ENCODE results near the gene ADO. TPM values are rescaled to one million over a fixed set of nuclear protein-coding genes. Genes with fewer than 3 reads are reported as not detected.

Gene ADO
- total and polyA plus RNA-seq, 9 of the 15 experiments (the other 6 are each of a cell fraction or from before 2014, with no cell fraction given), result 3.0 to 20.0 (median 16.1) TPM

GRCh38 chr10:62804356-62805230 lies at the start of gene ADO (continued):
- TF ChIP-seq ZBTB2 (IDR thresholded peaks at IDR 0.05) (no peak), TAF7 (tag; IDR thresholded peaks at IDR 0.05) (peak; percentile 52; the same call in 1 of the 2 replicates), TEAD1 (CRISPR knock-in tag; IDR thresholded peaks at IDR 0.05) (peak in 1 of 2 experiments; percentile 34; a peak in 1 of 4 replicates), HOMEZ (CRISPR knock-in tag; IDR thresholded peaks at IDR 0.05) (no peak), ILF3 (IDR thresholded peaks at IDR 0.05; ENCODE audit: borderline replicate concordance) (no peak; the same call in 1 of the 2 replicates), U2AF1 (optimal IDR thresholded peaks at IDR 0.05; ENCODE audit: low read depth, low read length) (peak; percentile 65), CREM (IDR thresholded peaks at IDR 0.05; ENCODE audit: low read depth) (peak; percentile 97), ZNF395 (CRISPR knock-in tag; IDR thresholded peaks at IDR 0.05) (0 out of 2 replicates have a peak, but pooled peaks have one; percentile 24), SAP30 (IDR thresholded peaks at IDR 0.05; ENCODE audit: borderline replicate concordance, insufficient read depth, low read depth, low read length, poor library complexity, severe bottlenecking) (peak; percentile 66), POLR2A (conservative IDR thresholded peaks at IDR 0.05) (peak; percentile 83), MYC (IDR thresholded peaks at IDR 0.05; ENCODE audit: low read depth, low read length) (peak; percentile 72), MYC (CRISPR knock-in tag; IDR thresholded peaks at IDR 0.05; ENCODE audit: borderline replicate concordance, low read depth) (no peak), MECOM (CRISPR knock-in tag; IDR thresholded peaks at IDR 0.05) (0 out of 2 replicates have a peak, but pooled peaks have one; percentile 23), MITF (IDR thresholded peaks at IDR 0.05) (no peak), RB1 (IDR thresholded peaks at IDR 0.05; ENCODE audit: low read depth) (peak; percentile 71), POLR2AphosphoS5 (IDR thresholded peaks at IDR 0.05; ENCODE audit: control insufficient read depth, insufficient read depth, low read depth, low read length) (peak; percentile 45; the same call in 1 of the 2 replicates), ZNF239 (CRISPR knock-in tag; IDR thresholded peaks at IDR 0.05) (no peak), ZNF584 (CRISPR knock-in tag; IDR thresholded peaks at IDR 0.05; ENCODE audit: low read depth) (peak; percentile 81; the same call in 1 of the 2 replicates), ETS2 (tag; IDR thresholded peaks at IDR 0.05; ENCODE audit: borderline replicate concordance, poor library complexity, severe bottlenecking) (no peak), ZNF76 (CRISPR knock-in tag; IDR thresholded peaks at IDR 0.05; ENCODE audit: borderline replicate concordance) (peak; percentile 91; the same call in 1 of the 2 replicates), ARNT (IDR thresholded peaks at IDR 0.05) (peak in 1 of 2 experiments; percentile 98; a peak in 2 of 4 replicates), C11orf30 (IDR thresholded peaks at IDR 0.05; ENCODE audit: low read depth) (peak; percentile 63)

Data from K562 (cell line).